HL-60 (cell line): ENCODE results near the gene ASGR1.

Experiments used
- DNase-seq, 2 experiments: peaks; one replicate each; pipeline ENCODE4 v3.0.0-alpha.2; 2010 to 2020; ENCODE audit warnings: low read depth in 1 of 2, low spot score in 1 of 2
- H3K27ac ChIP-seq: fragments of 250-450 bp; sonication (Bioruptor Pico); replicated peaks from 2 replicates; pipeline ENCODE4 v1.5.1; 2020; ENCODE audit warnings: mild to moderate bottlenecking, moderate library complexity
- H3K27me3 ChIP-seq: fragments of 250-450 bp; sonication (Bioruptor Pico); 2 replicates; pipeline ENCODE4 v1.5.1; 2021; ENCODE audit warnings: mild to moderate bottlenecking, moderate library complexity; ENCODE audit not compliant: insufficient read depth, poor library complexity, severe bottlenecking
- H3K4me3 ChIP-seq: replicated peaks from 2 replicates; pipeline ENCODE4 v1.5.1; 2011; ENCODE audit warnings: mild to moderate bottlenecking, control low read depth, low read length; ENCODE audit not compliant: insufficient read depth
- CTCF ChIP-seq: IDR thresholded peaks from one replicate; pipeline ENCODE4 v1.5.1; 2011; ENCODE audit warnings: low read length, control low read depth, inconsistent platforms; ENCODE audit not compliant: insufficient read depth
- GABPA ChIP-seq: IDR thresholded peaks from 2 replicates; pipeline ENCODE4 v1.6.1; 2012; ENCODE audit warnings: low read depth
- POLR2AphosphoS5 ChIP-seq: IDR thresholded peaks from 2 replicates; pipeline ENCODE4 v1.6.1; 2012; ENCODE audit warnings: low read depth
- REST ChIP-seq: IDR thresholded peaks from 2 replicates; pipeline ENCODE4 v1.6.1; 2012; ENCODE audit warnings: low read depth; ENCODE audit not compliant: insufficient replicate concordance
- SPI1 ChIP-seq: IDR thresholded peaks from 2 replicates; pipeline ENCODE4 v1.6.1; 2012; ENCODE audit warnings: low read depth, mild to moderate bottlenecking, borderline replicate concordance

The ASGR1 gene

GRCh38 chr17:7208754-7209460 is 29.7 kb upstream of the ASGR1 start:
- Histone ChIP-seq H3K27me3 (no peaks in the 10 kb centered on the region), H3K4me3 (no peak overlapping the region)
- no peak for TF ChIP-seq POLR2AphosphoS5
- TF ChIP-seq GABPA, result no peak
- no peak for TF ChIP-seq REST
- no peak for TF ChIP-seq SPI1
- no peak for TF ChIP-seq CTCF

GRCh38 chr17:7208027-7208571 is 28.9 kb upstream of the ASGR1 start:
- H3K27me3 ChIP-seq, result no peaks in the 10 kb centered on the region
- H3K4me3 ChIP-seq, result no peak overlapping the region
- no peak overlapping the region for H3K27ac ChIP-seq
- TF ChIP-seq REST (no peak), CTCF (no peak), SPI1 (no peak), POLR2AphosphoS5 (no peak)
- no peak for DNase-seq

More at GRCh38 chr17:7208754-7209460, 29.7 kb upstream of the ASGR1 start:
- no peak for DNase-seq
- no peak overlapping the region for H3K27ac ChIP-seq

GRCh38 chr17:7207120-7208001 is 28.2 kb upstream of the ASGR1 start:
- TF ChIP-seq GABPA, result no peak
- TF ChIP-seq REST, result no peak
- no peak for TF ChIP-seq POLR2AphosphoS5
- no peak for TF ChIP-seq CTCF
- TF ChIP-seq SPI1, result no peak
- Histone ChIP-seq H3K27me3 (no peaks in the 10 kb centered on the region), H3K4me3 (no peak overlapping the region), H3K27ac (no peak overlapping the region)
- no peak for DNase-seq
